H9 (cell line): Measurements from ENCODE around the gene ISYNA1. TPM values are rescaled to one million over a fixed set of nuclear protein-coding genes. Genes with fewer than 3 reads are reported as not detected.

Experiments
- DNase-seq: peaks from one replicate; pipeline ENCODE4 v3.0.0-alpha.2; 2017
- H2AFZ ChIP-seq: one replicate; pipeline ENCODE4 v1.6.1; 2013; ENCODE audit warnings: mild to moderate bottlenecking, low read length, control low read depth, moderate library complexity
- H2AK5ac ChIP-seq: 2 replicates; pipeline ENCODE4 v1.6.1; 2013; ENCODE audit warnings: low read length, control low read depth, mixed read lengths; ENCODE audit not compliant: insufficient read length
- H2BK120ac ChIP-seq: one replicate; pipeline ENCODE4 v1.6.1; 2013; ENCODE audit warnings: low read depth, mild to moderate bottlenecking, low read length, control low read depth, inconsistent platforms; ENCODE audit not compliant: poor library complexity, severe bottlenecking
- H2BK12ac ChIP-seq: 2 replicates; pipeline ENCODE4 v1.6.1; 2013; ENCODE audit warnings: low read length, control low read depth, mixed read lengths, low read depth; ENCODE audit not compliant: insufficient read length
- H2BK15ac ChIP-seq: 2 replicates; pipeline ENCODE4 v1.6.1; 2013; ENCODE audit warnings: low read depth, low read length, control low read depth
- H2BK20ac ChIP-seq: one replicate; pipeline ENCODE4 v1.6.1; 2013; ENCODE audit warnings: low read depth, mild to moderate bottlenecking, low read length, control low read depth, inconsistent platforms; ENCODE audit not compliant: poor library complexity, severe bottlenecking
- H2BK5ac ChIP-seq: 2 replicates; pipeline ENCODE4 v1.6.1; 2013; ENCODE audit warnings: low read length, control low read depth, mixed read lengths; ENCODE audit not compliant: insufficient read length
- H3K14ac ChIP-seq: 2 replicates; pipeline ENCODE4 v1.6.1; 2013; ENCODE audit warnings: low read length, control low read depth; ENCODE audit not compliant: insufficient read depth
- H3K18ac ChIP-seq: 2 replicates; pipeline ENCODE4 v1.6.1; 2013; ENCODE audit warnings: low read depth, mild to moderate bottlenecking, mixed read lengths, low read length, control low read depth; ENCODE audit not compliant: insufficient read length
- H3K23ac ChIP-seq: 2 replicates; pipeline ENCODE4 v1.6.1; 2013; ENCODE audit warnings: low read length, control low read depth, mixed read lengths, low read depth; ENCODE audit not compliant: insufficient read length
- H3K23me2 ChIP-seq: 2 replicates; pipeline ENCODE4 v1.6.1; 2013; ENCODE audit warnings: low read depth, mild to moderate bottlenecking, mixed read lengths, low read length, control low read depth; ENCODE audit not compliant: insufficient read length, poor library complexity, severe bottlenecking
- H3K27ac ChIP-seq: 2 replicates; pipeline ENCODE4 v1.5.1; 2013; ENCODE audit warnings: low read length, control low read depth, mixed read lengths, low read depth; ENCODE audit not compliant: insufficient read length
- H3K27me3 ChIP-seq: 2 replicates; pipeline ENCODE4 v1.6.1; 2013; ENCODE audit warnings: low read length, control low read depth, inconsistent platforms; ENCODE audit not compliant: insufficient read depth
- H3K4ac ChIP-seq: 2 replicates; pipeline ENCODE4 v1.6.1; 2013; ENCODE audit warnings: low read depth, mild to moderate bottlenecking, control low read depth, inconsistent platforms, low read length, moderate library complexity
- H3K4me1 ChIP-seq: 2 replicates; pipeline ENCODE4 v1.6.1; 2013; ENCODE audit warnings: low read length, control low read depth, inconsistent platforms; ENCODE audit not compliant: insufficient read depth
- H3K4me2 ChIP-seq: 2 replicates; pipeline ENCODE4 v1.6.1; 2013; ENCODE audit warnings: low read length, control low read depth, mixed read lengths; ENCODE audit not compliant: insufficient read length, insufficient read depth
- H3K56ac ChIP-seq: 2 replicates; pipeline ENCODE4 v1.6.1; 2013; ENCODE audit warnings: low read depth, mild to moderate bottlenecking, mixed read lengths, low read length, control low read depth; ENCODE audit not compliant: insufficient read length
- H3K79me1 ChIP-seq: 2 replicates; pipeline ENCODE4 v1.6.1; 2013; ENCODE audit warnings: low read depth, mild to moderate bottlenecking, moderate library complexity, low read length, control low read depth, inconsistent platforms; ENCODE audit not compliant: insufficient read depth, poor library complexity, severe bottlenecking
- H3K79me2 ChIP-seq: 2 replicates; pipeline ENCODE4 v1.6.1; 2013; ENCODE audit warnings: low read length, control low read depth, inconsistent platforms; ENCODE audit not compliant: insufficient read depth
- H3K9ac ChIP-seq: 2 replicates; pipeline ENCODE4 v1.6.1; 2013; ENCODE audit warnings: low read length, control low read depth, mixed read lengths; ENCODE audit not compliant: insufficient read length; ENCODE audit errors: extremely low read depth
- H3K9me3 ChIP-seq: one replicate; pipeline ENCODE4 v1.6.1; 2013; ENCODE audit warnings: low read depth, low read length, inconsistent platforms; ENCODE audit not compliant: control insufficient read depth
- H3T11ph ChIP-seq: one replicate; pipeline ENCODE4 v1.6.1; 2013; ENCODE audit warnings: mild to moderate bottlenecking, low read length, control low read depth, inconsistent platforms
- H4K20me1 ChIP-seq: one replicate; pipeline ENCODE4 v1.6.1; 2013; ENCODE audit not compliant: control insufficient read depth, insufficient read length, insufficient read depth
- H4K5ac ChIP-seq: 2 replicates; pipeline ENCODE4 v1.6.1; 2013; ENCODE audit warnings: low read depth, mild to moderate bottlenecking, mixed read lengths, low read length, control low read depth; ENCODE audit not compliant: insufficient read length
- H4K8ac ChIP-seq: replicated peaks from 2 replicates; pipeline ENCODE4 v1.6.1; 2013; ENCODE audit warnings: low read length, control low read depth, mixed read lengths, low read depth; ENCODE audit not compliant: insufficient read length
- H4K91ac ChIP-seq: 2 replicates; pipeline ENCODE4 v1.6.1; 2013; ENCODE audit warnings: low read depth, mild to moderate bottlenecking, moderate library complexity, mixed read lengths, low read length, control low read depth; ENCODE audit not compliant: insufficient read length
- H3K27ac Mint-ChIP-seq, 3 experiments: 2 replicates in 2 of 3; 3 replicates in 1 of 3; pipeline ENCODE4 v1.8.0; 2020 to 2021; ENCODE audit warnings: mixed read lengths in 3 of 3, mild to moderate bottlenecking in 1 of 3, moderate library complexity in 1 of 3
- H3K27me3 Mint-ChIP-seq: 2 replicates; pipeline ENCODE4 v1.8.0; 2021; ENCODE audit warnings: low read depth, mild to moderate bottlenecking, moderate library complexity, mixed read lengths
- H3K36me3 Mint-ChIP-seq, 3 experiments: 2 replicates in 2 of 3; 3 replicates in 1 of 3; pipeline ENCODE4 v1.8.0; 2020 to 2021; ENCODE audit warnings: low read depth in 3 of 3, mixed read lengths in 3 of 3; ENCODE audit not compliant: insufficient read depth in 1 of 3
- H3K4me1 Mint-ChIP-seq, 2 experiments: 2 replicates each; pipeline ENCODE4 v1.8.0; 2020; ENCODE audit warnings: mixed read lengths in 2 of 2
- H3K4me3 Mint-ChIP-seq, 2 experiments: 2 replicates in 1 of 2; 3 replicates in 1 of 2; pipeline ENCODE4 v1.8.0; 2020 to 2021; ENCODE audit warnings: mild to moderate bottlenecking in 2 of 2, mixed read lengths in 2 of 2, moderate library complexity in 1 of 2
- H3K9me3 Mint-ChIP-seq, 2 experiments: 2 replicates in 1 of 2; 3 replicates in 1 of 2; pipeline ENCODE4 v1.8.0; 2020; ENCODE audit warnings: mild to moderate bottlenecking in 2 of 2, mixed read lengths in 2 of 2, moderate library complexity in 1 of 2
- WGBS: extraction: QIAGEN DNeasy Blood & Tissue Kit; methylation state at CpG from one replicate; pipeline ENCODE4 v1.1.7; 2013; ENCODE audit warnings: missing lambda C conversion rate, low lambda C conversion rate, mixed read lengths; ENCODE audit not compliant: insufficient read length; ENCODE audit errors: extremely low coverage; 5-methylcytosine and 5-hydroxymethylcytosine counted together
- total RNA-seq: library from RNA; stranded (reverse); gene quantifications from 2 replicates; pipeline ENCODE4 v1.2.1, GENCODE V29; 2021
- TF ChIP-seq, protein P1 (sequence below): fragments of 200-600 bp; sonication (generic); conservative IDR thresholded peaks from 3 replicates; pipeline ENCODE4 v1.8.0; 2021; ENCODE audit warnings: antibody characterized with exemption, mild to moderate bottlenecking

ISYNA1 gene
- total RNA-seq, 1 experiment from 2014 or later = 241 TPM

DNA sequence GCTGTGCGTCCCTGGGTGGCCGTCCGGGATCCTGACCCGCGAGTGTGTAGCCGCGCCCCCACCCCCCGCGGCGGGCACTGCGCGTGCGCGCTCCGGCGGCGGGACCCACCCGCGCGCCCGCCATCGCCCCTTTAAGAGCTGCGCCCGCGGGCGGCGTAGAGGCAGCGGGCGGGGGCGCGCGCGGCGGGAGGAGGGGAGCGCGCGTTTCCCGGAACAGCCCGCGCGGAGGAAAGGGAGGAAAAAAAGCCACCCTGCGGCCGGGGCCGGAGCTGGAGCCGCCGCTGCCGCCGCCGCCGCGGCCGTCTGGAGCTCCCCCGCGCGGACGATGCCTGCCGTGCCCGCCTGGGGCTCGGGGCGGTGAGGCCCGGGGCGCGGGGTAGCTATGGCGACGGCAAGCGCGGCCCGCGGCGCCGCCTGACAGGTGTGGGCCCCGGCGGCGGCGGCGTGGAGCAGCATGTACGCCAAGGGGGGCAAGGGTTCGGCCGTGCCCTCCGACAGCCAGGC is 18.7 kb downstream of the ISYNA1 start, which contains the start of gene SSBP4:
SSBP4 (plus strand) TSS at position 204 of the 504 bp plus-strand sequence; CDS start at position 455, 251 bp downstream.
- Histone ChIP-seq H3K27ac (no peak within 1 kb of the TSS), H3T11ph (no peak within 1 kb of the TSS), H3K4ac (no peak within 1 kb of the TSS), H3K9me3 (no peaks in the 10 kb centered on the region), H3K14ac (no peak within 1 kb of the TSS), H3K79me1 (no peaks in the 10 kb centered on the region), H2BK12ac (no peak within 1 kb of the TSS), H2BK20ac (no peak within 1 kb of the TSS), H3K79me2 (no peaks in the 10 kb centered on the region), H3K23ac (no peak within 1 kb of the TSS), H3K9ac (no peak within 1 kb of the TSS), H3K4me1 (peaks cover 8% of the 10 kb centered on the region; the same call in 1 of the 2 replicates), H2BK5ac (no peak within 1 kb of the TSS), H4K8ac (no peak within 1 kb of the TSS), H2AFZ (no peak within 1 kb of the TSS), H3K27me3 (no peaks in the 10 kb centered on the region; the same call in 1 of the 2 replicates), H3K18ac (no peak within 1 kb of the TSS), H2BK120ac (no peak within 1 kb of the TSS), H4K91ac (no peak within 1 kb of the TSS), H4K5ac (no peak within 1 kb of the TSS), H3K4me2 (peak within 1 kb of the TSS; percentile 25), H2BK15ac (no peak within 1 kb of the TSS), H4K20me1 (no peaks in the 10 kb centered on the region), H3K23me2 (peaks cover 14% of the 10 kb centered on the region), H3K56ac (no peak within 1 kb of the TSS), H2AK5ac (no peak within 1 kb of the TSS)
- no peak for DNase-seq
- no peaks in the 10 kb centered on the region; a peak in 2 of 5 replicates for H3K9me3 Mint-ChIP-seq
- peaks cover 0 to 5% (median 0%) of the 10 kb centered on the region in 3 experiments; a peak in 1 of 7 replicates for H3K36me3 Mint-ChIP-seq
- H3K27me3 Mint-ChIP-seq = peaks cover 60% of the 10 kb centered on the region
- TF ChIP-seq, protein P1, sequence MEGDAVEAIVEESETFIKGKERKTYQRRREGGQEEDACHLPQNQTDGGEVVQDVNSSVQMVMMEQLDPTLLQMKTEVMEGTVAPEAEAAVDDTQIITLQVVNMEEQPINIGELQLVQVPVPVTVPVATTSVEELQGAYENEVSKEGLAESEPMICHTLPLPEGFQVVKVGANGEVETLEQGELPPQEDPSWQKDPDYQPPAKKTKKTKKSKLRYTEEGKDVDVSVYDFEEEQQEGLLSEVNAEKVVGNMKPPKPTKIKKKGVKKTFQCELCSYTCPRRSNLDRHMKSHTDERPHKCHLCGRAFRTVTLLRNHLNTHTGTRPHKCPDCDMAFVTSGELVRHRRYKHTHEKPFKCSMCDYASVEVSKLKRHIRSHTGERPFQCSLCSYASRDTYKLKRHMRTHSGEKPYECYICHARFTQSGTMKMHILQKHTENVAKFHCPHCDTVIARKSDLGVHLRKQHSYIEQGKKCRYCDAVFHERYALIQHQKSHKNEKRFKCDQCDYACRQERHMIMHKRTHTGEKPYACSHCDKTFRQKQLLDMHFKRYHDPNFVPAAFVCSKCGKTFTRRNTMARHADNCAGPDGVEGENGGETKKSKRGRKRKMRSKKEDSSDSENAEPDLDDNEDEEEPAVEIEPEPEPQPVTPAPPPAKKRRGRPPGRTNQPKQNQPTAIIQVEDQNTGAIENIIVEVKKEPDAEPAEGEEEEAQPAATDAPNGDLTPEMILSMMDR = peak; percentile 48; the same call in 2 of the 3 replicates
- H3K27ac Mint-ChIP-seq = peak within 1 kb of the TSS in 1 of 3 experiments; percentile 86; a peak in 1 of 7 replicates
- WGBS = no CpG with 5 or more reads among the region's 80 CpGs
- peaks cover 37 to 64% of the 10 kb centered on the region in 2 experiments for H3K4me1 Mint-ChIP-seq
- H3K4me3 Mint-ChIP-seq = peak within 1 kb of the TSS; percentile 72 to 83
